SK-N-SH (cell line): Measurements from ENCODE around the gene TRMU. TPM values are rescaled to one million over a fixed set of nuclear protein-coding genes. Genes with fewer than 3 reads are reported as not detected.

Source experiments
- CTCF ChIA-PET: fragments of 300-600, 350-600 bp; formaldehyde crosslinking; extraction: SDS; loops from one replicate; lab custom pipeline; 2021; lab: Yijun Ruan, JAX
- POLR2A ChIA-PET: fragments of 350-600 bp; sonication (Branson Sonifier 250); formaldehyde crosslinking; extraction: SDS; loops from one replicate; lab custom pipeline; 2020; ENCODE audit warnings: antibody characterized with exemption, inconsistent platforms; lab: Yijun Ruan, JAX
- DNase-seq: peaks from one replicate; pipeline ENCODE4 v3.0.0; 2012
- H2AFZ ChIP-seq: fragments of 200-600 bp; sonication (generic); 2 replicates; pipeline ENCODE4 v1.8.1; 2016; ENCODE audit warnings: antibody characterized with exemption, mild to moderate bottlenecking, low read depth
- H3F3A ChIP-seq: fragments of 200-600 bp; sonication (generic); replicated peaks from 2 replicates; pipeline ENCODE3; 2016; ENCODE audit warnings: antibody characterized with exemption, mild to moderate bottlenecking; ENCODE audit not compliant: insufficient read depth
- H3K27ac ChIP-seq, 2 experiments: fragments of 200-500 bp in 1 of 2; fragments of 200-600 bp in 1 of 2; sonication (Bioruptor generic) in 1 of 2; sonication (generic), shearing (Covaris generic) in 1 of 2; 2 replicates each; pipeline versions ENCODE4 v1.5.1 to v1.6.1; 2014 to 2016; ENCODE audit warnings: low read depth in 2 of 2, inconsistent platforms in 1 of 2, low read length in 1 of 2, mild to moderate bottlenecking in 1 of 2, mixed read lengths in 1 of 2
- H3K27me3 ChIP-seq: fragments of 200-600 bp; sonication (generic), shearing (Covaris generic); 2 replicates; pipeline ENCODE4 v1.6.1; 2016; ENCODE audit warnings: mixed run types; ENCODE audit not compliant: insufficient read depth
- H3K36me3 ChIP-seq, 2 experiments: fragments of 200-500 bp in 1 of 2; fragments of 200-600 bp in 1 of 2; sonication (Bioruptor generic) in 1 of 2; sonication (generic) in 1 of 2; replicated peaks in 1 of 2; 2 replicates each; pipeline versions ENCODE3 to v1.5.1; 2014 to 2016; ENCODE audit warnings: low read length in 1 of 2, mild to moderate bottlenecking in 1 of 2; ENCODE audit not compliant: insufficient read depth in 2 of 2, control insufficient read depth in 1 of 2
- H3K4me1 ChIP-seq, 2 experiments: fragments of 200-500 bp in 1 of 2; fragments of 200-600 bp in 1 of 2; sonication (Bioruptor generic) in 1 of 2; sonication (generic), shearing (Covaris generic) in 1 of 2; 2 replicates each; pipeline versions ENCODE4 v1.5.1 to v1.6.1; 2014 to 2016; ENCODE audit warnings: low read depth in 1 of 2, low read length in 1 of 2, mixed run types in 1 of 2; ENCODE audit not compliant: insufficient read depth in 2 of 2, control insufficient read depth in 1 of 2
- H3K4me2 ChIP-seq: fragments of 200-600 bp; sonication (generic), shearing (Covaris generic); 2 replicates; pipeline ENCODE4 v1.6.1; 2017; ENCODE audit warnings: mixed run types
- H3K4me3 ChIP-seq, 2 experiments: fragments of 200-500 bp in 1 of 2; fragments of 200-600 bp in 1 of 2; sonication (Bioruptor generic) in 1 of 2; sonication (generic), shearing (Covaris generic) in 1 of 2; 2 replicates each; pipeline versions ENCODE4 v1.5.1 to v1.8.1; 2014 to 2016; ENCODE audit warnings: low read depth in 2 of 2, inconsistent platforms in 1 of 2, low read length in 1 of 2, mild to moderate bottlenecking in 1 of 2, mixed read lengths in 1 of 2, moderate library complexity in 1 of 2
- H3K79me2 ChIP-seq: fragments of 200-600 bp; sonication (generic); 2 replicates; pipeline ENCODE4 v1.8.1; 2017; ENCODE audit warnings: mild to moderate bottlenecking; ENCODE audit not compliant: insufficient read depth
- H3K9ac ChIP-seq: fragments of 200-600 bp; sonication (generic); 2 replicates; pipeline ENCODE4 v1.6.1; 2017; ENCODE audit warnings: mixed run types
- H3K9me2 ChIP-seq: fragments of 200-600 bp; sonication (generic); 2 replicates; pipeline ENCODE4 v1.6.1; 2017; ENCODE audit warnings: mixed run types
- H3K9me3 ChIP-seq: fragments of 200-600 bp; sonication (generic); 2 replicates; pipeline ENCODE4 v1.6.1; 2017; ENCODE audit warnings: mixed run types, mild to moderate bottlenecking, moderate library complexity
- H4K20me1 ChIP-seq: fragments of 200-600 bp; sonication (generic); 2 replicates; pipeline ENCODE4 v1.6.1; 2017; ENCODE audit warnings: mild to moderate bottlenecking, mixed run types; ENCODE audit not compliant: insufficient read depth
- CTCF ChIP-seq: fragments of 200-600 bp; sonication (generic); IDR thresholded peaks from 2 replicates; pipeline ENCODE4 v1.6.1; 2017; ENCODE audit warnings: antibody characterized with exemption, mild to moderate bottlenecking, moderate library complexity
- ELF1 ChIP-seq: IDR thresholded peaks from 2 replicates; pipeline ENCODE4 v1.4.0; 2012
- FOXJ3 ChIP-seq: sonication (generic); formaldehyde crosslinking; IDR thresholded peaks from 2 replicates; pipeline ENCODE4 v1.5.1; 2020; ENCODE audit warnings: mild to moderate bottlenecking, missing genetic modification reagents
- GABPA ChIP-seq: IDR thresholded peaks from 2 replicates; pipeline ENCODE4 v1.4.0; 2012; ENCODE audit warnings: low read depth, mild to moderate bottlenecking
- IRF3 ChIP-seq: fragments of 150-350 bp; IDR thresholded peaks from 2 replicates; pipeline ENCODE4 v1.6.1; 2016; ENCODE audit warnings: mild to moderate bottlenecking, low read depth, low read length
- MEF2A ChIP-seq: IDR thresholded peaks from 2 replicates; pipeline ENCODE4 v1.4.0; 2012; ENCODE audit warnings: low read depth, borderline replicate concordance
- MXI1 ChIP-seq: IDR thresholded peaks from 2 replicates; pipeline ENCODE4 v1.6.1; 2012; ENCODE audit warnings: mild to moderate bottlenecking, low read depth, low read length, improper control_type of control experiment
- POLR2AphosphoS5 ChIP-seq: IDR thresholded peaks from 2 replicates; pipeline ENCODE4 v1.6.1; 2012; ENCODE audit warnings: low read depth, low read length
- RAD21 ChIP-seq: IDR thresholded peaks from 2 replicates; pipeline ENCODE4 v1.6.1; 2012; ENCODE audit warnings: mild to moderate bottlenecking, low read length
- RCOR1 ChIP-seq: fragments of 150-350 bp; IDR thresholded peaks from 2 replicates; pipeline ENCODE4 v1.6.1; 2017; ENCODE audit warnings: antibody characterized with exemption, low read length
- REST ChIP-seq: IDR thresholded peaks from 2 replicates; pipeline ENCODE4 v1.6.1; 2012; ENCODE audit warnings: mild to moderate bottlenecking, low read depth, low read length, moderate library complexity
- SIN3A ChIP-seq: IDR thresholded peaks from 2 replicates; pipeline ENCODE4 v1.6.1; 2012; ENCODE audit warnings: low read depth, mild to moderate bottlenecking, low read length, moderate library complexity, borderline replicate concordance
- YY1 ChIP-seq: IDR thresholded peaks from 2 replicates; pipeline ENCODE4 v1.4.0; 2012; ENCODE audit warnings: low read depth, mild to moderate bottlenecking
- WGBS: methylation state at CpG from one replicate; pipeline ENCODE4 v1.1.6; 2017; ENCODE audit warnings: low lambda C conversion rate; 5-methylcytosine and 5-hydroxymethylcytosine counted together
- polyA plus RNA-seq, 3 experiments: library from polyadenylated mRNA; depleted of rRNA; stranded (reverse); fragments of >200 nt; gene quantifications; 2 replicates each; pipeline ENCODE4 v1.2.3, GENCODE V29; 2012

TRMU gene
- polyA plus RNA-seq, 1 of the 3 experiments (the other 2 are of a cell fraction) = 47.1 TPM

- ChIA-PET POLR2A (interaction anchor here (0.5 kb wide), 1 partner anchor 34 kb away, joined by 3 read pairs; the partner anchor contains the start of gene GTSE1), CTCF (interaction anchor here (0.6 to 2.4 kb wide), 4 partner anchors 24 to 231 kb away, joined by 3 to 11 read pairs (median 4); no protein-coding TSS in a partner anchor)
- H3K79me2 ChIP-seq = no peaks in the 10 kb centered on the region
- WGBS = 100% methylated on average over 4 of the region's 4 CpGs
- peaks cover 0 to 3% of the 10 kb centered on the region in 2 experiments; a peak in 1 of 4 replicates for H3K4me1 ChIP-seq
- H3K36me3 ChIP-seq = peaks cover 5 to 42% of the 10 kb centered on the region in 2 experiments
- no peak overlapping the region for H2AFZ ChIP-seq
- H3K4me2 ChIP-seq = no peak overlapping the region
- no peaks in the 10 kb centered on the region for H4K20me1 ChIP-seq
- H3K9ac ChIP-seq = no peak overlapping the region
- H3K9me3 ChIP-seq = no peaks in the 10 kb centered on the region
- DNase-seq = no peak
- H3K27ac ChIP-seq = no peak overlapping the region
- H3F3A ChIP-seq = peaks cover 18% of the 10 kb centered on the region
- no peaks in the 10 kb centered on the region for H3K9me2 ChIP-seq
- H3K4me3 ChIP-seq = no peak overlapping the region
- TF ChIP-seq GABPA = no peak
- no peak for TF ChIP-seq CTCF
- TF ChIP-seq RAD21 = no peak
- no peaks in the 10 kb centered on the region for H3K27me3 ChIP-seq
Measured at GRCh38 chr22:46330426-46330825, 5.1 kb upstream of the TRMU start.

- H3K4me1 ChIP-seq = peaks cover 0 to 5% of the 10 kb centered on the region in 2 experiments; a peak in 1 of 4 replicates
- no peaks in the 10 kb centered on the region for H3K27me3 ChIP-seq
- peaks cover 10% of the 10 kb centered on the region for H3K79me2 ChIP-seq
- no peak for TF ChIP-seq FOXJ3
- no peak for TF ChIP-seq RAD21
- no peak for TF ChIP-seq YY1
- TF ChIP-seq GABPA = no peak
- no peak for TF ChIP-seq REST
- no peak for TF ChIP-seq MXI1
- TF ChIP-seq MEF2A = no peak
- TF ChIP-seq RCOR1 = no peak
- TF ChIP-seq ELF1 = no peak
- TF ChIP-seq SIN3A = no peak
- no peak for TF ChIP-seq POLR2AphosphoS5
- TF ChIP-seq IRF3 = no peak
- H2AFZ ChIP-seq = no peak overlapping the region
- over 99% methylated on average over 23 of the region's 23 CpGs for WGBS
- no peak for DNase-seq
- ChIA-PET CTCF (interaction anchor here (0.9 to 1.7 kb wide), 3 partner anchors 13 to 209 kb away, joined by 3 to 4 read pairs (median 3); no protein-coding TSS in a partner anchor), POLR2A (no interaction called here)
- peaks cover 4 to 31% of the 10 kb centered on the region in 2 experiments for H3K36me3 ChIP-seq
- H3K9me2 ChIP-seq = no peaks in the 10 kb centered on the region
- no peak overlapping the region for H3K9ac ChIP-seq
- no peaks in the 10 kb centered on the region for H4K20me1 ChIP-seq
- no peaks in the 10 kb centered on the region for H3K9me3 ChIP-seq
- H3K4me3 ChIP-seq = no peak overlapping the region
- H3K4me2 ChIP-seq = no peak overlapping the region
- H3F3A ChIP-seq = peaks cover 18% of the 10 kb centered on the region
- no peak overlapping the region for H3K27ac ChIP-seq
Measured at GRCh38 chr22:46331496-46331895, 4.0 kb upstream of the TRMU start.
